RWPE2 (cell line): Measurements from ENCODE around the gene PAX4.

Experiments used
- ATAC-seq: fragments of 200-7000 bp; cut with Tn5 transposase; 3 replicates; pipeline ENCODE4 v1.9.1; 2021; ENCODE audit warnings: low read depth
- DNase-seq: peaks from one replicate; pipeline ENCODE4 v3.0.0-alpha.2; 2020; ENCODE audit warnings: low spot score
- H3K27ac ChIP-seq: fragments of 450-650 bp; 2 replicates; pipeline ENCODE4 v1.5.1; 2017; ENCODE audit warnings: mild to moderate bottlenecking; ENCODE audit not compliant: poor library complexity, severe bottlenecking
- H3K27me3 ChIP-seq: fragments of 250-450 bp; sonication (Bioruptor Pico); 2 replicates; pipeline ENCODE4 v1.5.1; 2021; ENCODE audit warnings: mild to moderate bottlenecking, moderate library complexity; ENCODE audit not compliant: insufficient read depth, poor library complexity, severe bottlenecking
- H3K36me3 ChIP-seq: fragments of 250-450 bp; sonication (Bioruptor Pico); 2 replicates; pipeline ENCODE4 v1.5.1; 2020; ENCODE audit warnings: low read depth, mild to moderate bottlenecking, moderate library complexity
- H3K4me1 ChIP-seq: fragments of 250-450 bp; sonication (Bioruptor Pico); 2 replicates; pipeline ENCODE4 v1.5.1; 2021; ENCODE audit warnings: mild to moderate bottlenecking, moderate library complexity; ENCODE audit not compliant: insufficient read depth, poor library complexity, severe bottlenecking
- H3K4me3 ChIP-seq: fragments of 250-450 bp; sonication (Bioruptor Pico); 2 replicates; pipeline ENCODE4 v1.5.1; 2021; ENCODE audit warnings: mild to moderate bottlenecking, moderate library complexity; ENCODE audit not compliant: severe bottlenecking
- H3K9me3 ChIP-seq: fragments of 250-450 bp; sonication (Bioruptor Pico); 2 replicates; pipeline ENCODE4 v1.5.1; 2021; ENCODE audit warnings: mild to moderate bottlenecking, moderate library complexity; ENCODE audit not compliant: severe bottlenecking
- TF ChIP-seq, protein P1 (sequence below): fragments of 450-650 bp; IDR thresholded peaks from one replicate; pipeline ENCODE4 v1.5.1; 2017; ENCODE audit warnings: mild to moderate bottlenecking, moderate library complexity; ENCODE audit not compliant: poor library complexity, severe bottlenecking

The PAX4 gene

DNA sequence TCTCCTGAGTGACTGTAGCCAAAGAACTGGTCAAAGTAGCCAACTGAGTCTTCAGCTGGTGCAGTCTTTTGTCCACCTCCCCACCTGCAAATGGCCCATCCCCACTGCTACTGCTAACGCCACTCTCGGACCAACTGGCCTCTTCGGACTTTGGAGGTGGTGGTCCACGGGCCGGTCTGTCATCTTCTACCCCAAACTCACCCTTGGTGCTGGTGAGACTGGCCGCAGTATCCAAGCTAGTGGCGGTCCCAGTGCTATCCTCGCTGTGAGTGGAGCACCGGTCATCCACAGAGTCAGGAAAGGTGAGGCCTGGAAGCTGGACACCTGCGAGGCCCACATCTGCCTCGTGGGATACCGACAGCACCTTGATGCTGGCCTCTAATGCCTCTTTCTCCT, 33.3 kb downstream of the PAX4 start:
- ATAC-seq (no peak), DNase-seq (no peak)
- Histone ChIP-seq H3K9me3 (no peaks in the 10 kb centered on the region), H3K27me3 (no peaks in the 10 kb centered on the region), H3K4me1 (peaks cover 5% of the 10 kb centered on the region), H3K4me3 (peak overlapping the region; percentile 100), H3K27ac (no peak overlapping the region), H3K36me3 (peaks cover 44% of the 10 kb centered on the region)
- TF ChIP-seq, protein P1, sequence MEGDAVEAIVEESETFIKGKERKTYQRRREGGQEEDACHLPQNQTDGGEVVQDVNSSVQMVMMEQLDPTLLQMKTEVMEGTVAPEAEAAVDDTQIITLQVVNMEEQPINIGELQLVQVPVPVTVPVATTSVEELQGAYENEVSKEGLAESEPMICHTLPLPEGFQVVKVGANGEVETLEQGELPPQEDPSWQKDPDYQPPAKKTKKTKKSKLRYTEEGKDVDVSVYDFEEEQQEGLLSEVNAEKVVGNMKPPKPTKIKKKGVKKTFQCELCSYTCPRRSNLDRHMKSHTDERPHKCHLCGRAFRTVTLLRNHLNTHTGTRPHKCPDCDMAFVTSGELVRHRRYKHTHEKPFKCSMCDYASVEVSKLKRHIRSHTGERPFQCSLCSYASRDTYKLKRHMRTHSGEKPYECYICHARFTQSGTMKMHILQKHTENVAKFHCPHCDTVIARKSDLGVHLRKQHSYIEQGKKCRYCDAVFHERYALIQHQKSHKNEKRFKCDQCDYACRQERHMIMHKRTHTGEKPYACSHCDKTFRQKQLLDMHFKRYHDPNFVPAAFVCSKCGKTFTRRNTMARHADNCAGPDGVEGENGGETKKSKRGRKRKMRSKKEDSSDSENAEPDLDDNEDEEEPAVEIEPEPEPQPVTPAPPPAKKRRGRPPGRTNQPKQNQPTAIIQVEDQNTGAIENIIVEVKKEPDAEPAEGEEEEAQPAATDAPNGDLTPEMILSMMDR = no peak

DNA sequence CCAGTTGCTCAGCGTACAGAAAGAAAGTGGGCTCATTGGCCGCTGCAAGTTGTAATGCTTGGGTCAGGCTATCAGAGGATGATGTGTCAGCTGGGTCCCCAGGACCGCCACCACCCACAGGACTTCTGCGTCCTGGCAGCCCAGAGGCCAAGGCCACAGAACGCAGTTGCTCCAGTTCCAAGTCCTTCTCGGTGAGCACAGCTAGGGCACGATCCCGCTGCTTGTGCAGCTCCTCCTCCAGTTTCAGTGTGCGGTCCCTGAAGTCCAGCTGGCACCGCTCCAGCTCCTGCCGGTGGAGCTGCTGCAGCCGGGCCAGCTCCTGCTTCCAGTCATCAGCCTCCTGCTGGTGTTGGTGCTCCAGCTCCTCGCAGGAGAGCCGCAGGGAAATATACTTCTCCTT, 35.6 kb downstream of the PAX4 start:
- peaks cover 42% of the 10 kb centered on the region for H3K36me3 ChIP-seq
- TF ChIP-seq, protein P1 = no peak
- H3K27ac ChIP-seq = no peak overlapping the region
- no peaks in the 10 kb centered on the region for H3K27me3 ChIP-seq
- ATAC-seq = no peak
- DNase-seq = no peak
- no peaks in the 10 kb centered on the region for H3K9me3 ChIP-seq
- no peak overlapping the region for H3K4me3 ChIP-seq
- H3K4me1 ChIP-seq = peaks cover 5% of the 10 kb centered on the region

DNA sequence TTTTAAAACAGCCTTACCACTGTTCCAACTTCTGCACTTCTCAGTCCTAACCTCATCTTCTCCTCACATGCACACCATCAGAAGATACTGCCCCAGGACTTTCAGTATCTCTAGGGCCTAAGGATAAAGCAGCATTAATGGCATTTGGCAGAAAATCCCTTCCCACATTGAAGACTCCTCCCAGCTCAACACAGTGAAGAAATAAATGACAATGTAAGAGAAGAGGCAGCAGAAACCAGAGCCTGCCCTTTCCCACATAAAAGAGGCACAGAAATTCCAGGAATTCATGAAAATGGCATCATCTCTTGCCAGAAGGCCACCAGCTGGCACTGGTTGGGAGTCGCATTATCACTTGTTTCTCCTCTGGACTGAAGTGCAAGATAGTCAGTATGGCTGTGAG, 36.2 kb downstream of the PAX4 start:
- no peak for DNase-seq
- Histone ChIP-seq H3K4me1 (peaks cover 5% of the 10 kb centered on the region), H3K9me3 (no peaks in the 10 kb centered on the region), H3K27ac (no peak overlapping the region), H3K4me3 (no peak overlapping the region), H3K36me3 (peaks cover 42% of the 10 kb centered on the region), H3K27me3 (no peaks in the 10 kb centered on the region)
- TF ChIP-seq, protein P1 = no peak
- no peak for ATAC-seq

- H3K4me3 ChIP-seq = no peak overlapping the region
- H3K9me3 ChIP-seq = no peaks in the 10 kb centered on the region
- H3K4me1 ChIP-seq = peaks cover under 1% of the 10 kb centered on the region
- DNase-seq (no peak), ATAC-seq (no peak)
- TF ChIP-seq, protein P1 = no peak
- peaks cover 42% of the 10 kb centered on the region for H3K36me3 ChIP-seq
- no peak overlapping the region for H3K27ac ChIP-seq
- no peaks in the 10 kb centered on the region for H3K27me3 ChIP-seq
Measured at GRCh38 chr7:127580612-127581011, 37.3 kb downstream of the PAX4 start.

- H3K27me3 ChIP-seq = no peaks in the 10 kb centered on the region
- no peak overlapping the region for H3K27ac ChIP-seq
- H3K4me3 ChIP-seq = no peak overlapping the region
- no peak for ATAC-seq
- H3K36me3 ChIP-seq = peaks cover 40% of the 10 kb centered on the region
- DNase-seq = no peak
- H3K9me3 ChIP-seq = no peaks in the 10 kb centered on the region
- no peaks in the 10 kb centered on the region for H3K4me1 ChIP-seq
- TF ChIP-seq, protein P1 = no peak
Measured at GRCh38 chr7:127578711-127579275, 39.1 kb downstream of the PAX4 start.
